B cell (primary cell): ENCODE data around the gene GGT6.

Source experiments
- CTCF ChIP-seq: fragments of 200-600 bp; IDR thresholded peaks from one replicate; pipeline ENCODE4 v1.8.0; 2022; ENCODE audit warnings: antibody characterized with exemption, mild to moderate bottlenecking
- EZH2 ChIP-seq: IDR thresholded peaks from 2 replicates; pipeline ENCODE4 v1.6.1; 2012; ENCODE audit warnings: borderline replicate concordance, low read depth, mild to moderate bottlenecking, moderate library complexity, low read length; ENCODE audit not compliant: insufficient read depth, poor library complexity, severe bottlenecking

- TF ChIP-seq CTCF (no peak), EZH2 (no peak)
Observed at GRCh38 chr17:4520060-4520893, 40.1 kb downstream of the GGT6 start.
